Colonic mucosa (tissue), 4 donors: ENCODE data around the gene MLLT3. TPM values are rescaled to one million over a fixed set of nuclear protein-coding genes. Genes with fewer than 3 reads are reported as not detected.

Experiments
- DNase-seq: peaks from one replicate; pipeline ENCODE4 v3.0.0-alpha.2; 2020
- H3K27ac ChIP-seq: fragments of 200-600 bp; one replicate; pipeline ENCODE4 v1.8.0; 2021
- H3K27me3 ChIP-seq: fragments of 200-600 bp; one replicate; pipeline ENCODE4 v1.8.0; 2021
- H3K36me3 ChIP-seq: fragments of 200-600 bp; one replicate; pipeline ENCODE4 v1.8.0; 2021
- H3K4me1 ChIP-seq: fragments of 200-600 bp; one replicate; pipeline ENCODE4 v1.8.0; 2021; ENCODE audit warnings: mild to moderate bottlenecking
- H3K4me3 ChIP-seq: fragments of 200-600 bp; one replicate; pipeline ENCODE4 v1.8.0; 2021
- H3K9ac ChIP-seq, 2 donors: one replicate each; pipeline ENCODE4 v1.7.0; 2013; ENCODE audit warnings: control low read depth in 2 of 2, low read depth in 2 of 2, low read length in 2 of 2
- H3K9me3 ChIP-seq: fragments of 200-600 bp; one replicate; pipeline ENCODE4 v1.8.0; 2021
- intact Hi-C: fragments of 100-400 bp; cut with DNase I; formaldehyde crosslinking; loops from one replicate; pipeline ENCODE4 v1.14.1; 2022
- total RNA-seq, 2 donors: library from RNA; stranded (reverse); fragmentation: NEBNext Ultra II Directional in 1 of 2; extraction: Animal tissue kit (Norgen Biotek cat#: 25700) in 1 of 2; gene quantifications; one replicate each; pipeline ENCODE4 v1.2.1, GENCODE V29; 2021
- TF ChIP-seq, protein P1 (sequence below): fragments of 200-600 bp; IDR thresholded peaks from one replicate; pipeline ENCODE4 v1.8.0; 2022; ENCODE audit warnings: antibody characterized with exemption, mild to moderate bottlenecking
- donor health status: healthy.
- donor health status: DM: no; HTN: no; CAD: no.
- donor health status: DM: no; HTN: no; CAD: no.

MLLT3 gene
- total RNA-seq, 2 donors from 2014 or later = 44.6 to 65.2 TPM

GRCh38 chr9:20426019-20426418 lies 196.3 kb downstream of the MLLT3 start:
- H3K9me3 ChIP-seq = no peaks in the 10 kb centered on the region

DNA sequence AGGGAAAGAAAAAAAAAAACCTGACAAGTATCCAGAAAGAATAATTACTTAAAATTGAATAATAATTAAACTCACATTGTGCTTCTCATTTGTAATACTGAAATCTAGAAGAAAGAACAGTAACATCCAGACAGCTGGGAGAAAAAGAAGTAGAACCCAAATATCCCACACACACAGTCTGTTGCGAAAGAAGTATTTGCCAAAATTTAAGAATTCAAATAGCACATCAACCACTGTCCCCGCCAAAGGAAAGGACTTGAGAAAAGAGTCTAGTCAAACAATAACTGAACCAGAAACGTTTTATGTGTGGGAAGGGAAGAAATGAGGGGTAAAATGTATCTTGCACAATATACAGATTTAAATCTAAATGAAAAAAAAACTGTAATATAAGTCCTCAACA lies 202.8 kb downstream of the MLLT3 start:
- Histone ChIP-seq H3K4me3 (no peak overlapping the region), H3K9ac (no peak overlapping the region), H3K9me3 (no peaks in the 10 kb centered on the region), H3K27me3 (no peaks in the 10 kb centered on the region), H3K36me3 (no peaks in the 10 kb centered on the region), H3K27ac (no peak overlapping the region), H3K4me1 (no peaks in the 10 kb centered on the region)
- no peak for DNase-seq
- intact Hi-C loops = no loop called here
- TF ChIP-seq, protein P1, sequence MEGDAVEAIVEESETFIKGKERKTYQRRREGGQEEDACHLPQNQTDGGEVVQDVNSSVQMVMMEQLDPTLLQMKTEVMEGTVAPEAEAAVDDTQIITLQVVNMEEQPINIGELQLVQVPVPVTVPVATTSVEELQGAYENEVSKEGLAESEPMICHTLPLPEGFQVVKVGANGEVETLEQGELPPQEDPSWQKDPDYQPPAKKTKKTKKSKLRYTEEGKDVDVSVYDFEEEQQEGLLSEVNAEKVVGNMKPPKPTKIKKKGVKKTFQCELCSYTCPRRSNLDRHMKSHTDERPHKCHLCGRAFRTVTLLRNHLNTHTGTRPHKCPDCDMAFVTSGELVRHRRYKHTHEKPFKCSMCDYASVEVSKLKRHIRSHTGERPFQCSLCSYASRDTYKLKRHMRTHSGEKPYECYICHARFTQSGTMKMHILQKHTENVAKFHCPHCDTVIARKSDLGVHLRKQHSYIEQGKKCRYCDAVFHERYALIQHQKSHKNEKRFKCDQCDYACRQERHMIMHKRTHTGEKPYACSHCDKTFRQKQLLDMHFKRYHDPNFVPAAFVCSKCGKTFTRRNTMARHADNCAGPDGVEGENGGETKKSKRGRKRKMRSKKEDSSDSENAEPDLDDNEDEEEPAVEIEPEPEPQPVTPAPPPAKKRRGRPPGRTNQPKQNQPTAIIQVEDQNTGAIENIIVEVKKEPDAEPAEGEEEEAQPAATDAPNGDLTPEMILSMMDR = no peak

More at GRCh38 chr9:20426019-20426418, 196.3 kb downstream of the MLLT3 start:
- no peaks in the 10 kb centered on the region for H3K27me3 ChIP-seq
- H3K9ac ChIP-seq = no peak overlapping the region
- H3K4me3 ChIP-seq = no peak overlapping the region
- H3K27ac ChIP-seq = no peak overlapping the region
- no peaks in the 10 kb centered on the region for H3K4me1 ChIP-seq
- TF ChIP-seq, protein P1 = no peak
- H3K36me3 ChIP-seq = no peaks in the 10 kb centered on the region
- intact Hi-C loops = loop anchor here (10.0 kb wide), 1 partner anchor 269 kb away; no protein-coding TSS in a partner anchor
- DNase-seq = no peak

DNA sequence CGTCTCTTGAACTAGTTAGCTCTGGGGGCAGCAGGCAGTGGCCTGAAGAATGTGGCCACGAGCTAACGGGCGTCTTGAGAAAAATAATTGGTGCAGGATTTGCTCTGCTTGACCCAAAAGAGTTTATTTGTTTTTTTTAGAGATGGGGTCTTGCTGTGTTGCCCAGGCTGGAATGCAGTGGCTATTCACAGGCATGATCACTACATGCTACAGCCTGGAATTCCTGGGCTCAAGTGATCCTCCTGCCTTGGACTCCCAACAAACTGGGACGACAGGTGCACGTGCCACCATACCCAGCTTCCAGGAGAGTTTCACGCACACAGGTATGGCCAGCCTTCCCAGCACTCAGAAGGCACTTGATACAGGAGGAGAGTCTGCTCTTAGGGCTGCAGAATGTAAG lies 203.8 kb downstream of the MLLT3 start:
- TF ChIP-seq, protein P1 = no peak
- H3K27ac ChIP-seq = no peak overlapping the region
- no peaks in the 10 kb centered on the region for H3K27me3 ChIP-seq
- H3K4me1 ChIP-seq = no peaks in the 10 kb centered on the region
- no peak overlapping the region for H3K9ac ChIP-seq
- no peak overlapping the region for H3K4me3 ChIP-seq
- no peak for DNase-seq
- H3K36me3 ChIP-seq = no peaks in the 10 kb centered on the region
- intact Hi-C loops = no loop called here
- no peaks in the 10 kb centered on the region for H3K9me3 ChIP-seq

DNA sequence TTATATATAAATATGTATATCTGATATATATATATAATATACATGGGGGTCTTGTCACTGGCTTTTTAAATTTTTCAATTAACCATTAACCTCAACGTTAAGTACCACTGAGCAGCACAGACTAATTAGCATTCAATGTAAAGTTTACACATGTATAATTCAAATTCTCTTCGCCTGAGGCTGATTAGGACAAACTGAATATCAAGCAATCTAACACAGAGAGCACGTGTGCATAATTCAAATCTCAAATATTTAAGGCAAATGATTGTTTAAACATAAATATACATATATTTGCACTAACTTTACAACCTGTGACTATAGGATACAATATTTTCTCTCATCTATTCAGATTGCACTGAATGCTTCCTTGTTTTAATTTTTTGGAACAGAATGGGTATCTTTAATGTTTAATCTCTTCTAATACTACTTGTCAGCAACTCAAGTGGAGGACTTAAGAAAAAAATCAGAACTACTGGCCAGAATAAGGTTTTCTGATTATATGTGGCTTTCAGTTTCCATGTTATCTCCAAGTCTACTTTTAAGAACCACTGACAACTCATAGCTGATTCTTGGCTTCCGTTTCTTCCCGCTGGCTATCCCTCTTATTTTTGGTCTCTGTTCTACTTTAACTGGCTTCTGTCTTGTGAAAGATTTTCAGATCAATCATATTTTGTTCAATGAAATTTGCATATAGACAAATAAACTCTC lies 204.8 kb downstream of the MLLT3 start:
- no peak overlapping the region for H3K27ac ChIP-seq
- H3K9me3 ChIP-seq = no peaks in the 10 kb centered on the region
- intact Hi-C loops = no loop called here

DNA sequence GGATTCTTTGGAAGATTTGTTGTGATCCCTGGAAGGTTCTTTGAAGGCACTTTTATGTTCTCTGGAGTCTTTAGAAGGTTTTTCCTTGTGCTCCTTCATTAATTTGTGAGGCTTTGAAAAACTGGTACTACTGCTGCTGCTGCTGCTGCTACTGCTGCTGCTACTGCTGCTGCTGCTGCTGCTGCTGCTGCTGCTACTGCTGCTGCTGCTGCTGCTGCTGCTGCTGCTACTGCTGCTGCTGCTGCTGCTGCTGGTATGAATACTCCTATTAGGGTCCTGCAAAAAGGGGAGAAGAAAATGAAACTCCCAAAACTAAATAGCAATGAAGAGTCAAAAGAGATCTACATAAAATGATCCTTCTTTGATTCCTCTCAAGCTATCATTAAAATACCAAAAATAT lies 208.1 kb downstream of the MLLT3 start:
- Histone ChIP-seq H3K4me3 (no peak overlapping the region), H3K9me3 (no peaks in the 10 kb centered on the region), H3K27ac (no peak overlapping the region), H3K4me1 (no peaks in the 10 kb centered on the region), H3K27me3 (no peaks in the 10 kb centered on the region), H3K36me3 (no peaks in the 10 kb centered on the region), H3K9ac (no peak overlapping the region)
- TF ChIP-seq, protein P1 = no peak
- DNase-seq = no peak
- intact Hi-C loops = no loop called here

More for the DNA sequence above, 204.8 kb downstream of the MLLT3 start:
- no peaks in the 10 kb centered on the region for H3K4me1 ChIP-seq
- no peak overlapping the region for H3K4me3 ChIP-seq
- no peaks in the 10 kb centered on the region for H3K27me3 ChIP-seq
- H3K9ac ChIP-seq = no peak overlapping the region
- TF ChIP-seq, protein P1 = no peak
- no peaks in the 10 kb centered on the region for H3K36me3 ChIP-seq
- no peak for DNase-seq
